Dermis microvascular lymphatic vessel endothelial cell (primary cell): ENCODE measurements around the gene IL21R. TPM values are rescaled to one million over a fixed set of nuclear protein-coding genes. Genes with fewer than 3 reads are reported as not detected.
"Not testable (repeated sequence)": the region's sequence is repeated elsewhere in the genome, so short reads cannot be mapped to it uniquely, and the experiment has no call there.

Source experiments
- DNase-seq, 2 donors: peaks; one replicate each; pipeline versions ENCODE4 v3.0.0 to v3.0.0-alpha.2; 2010; ENCODE audit warnings: low read depth in 2 of 2
- total RNA-seq: library from RNA; depleted of rRNA; stranded (reverse); fragments of >200 nt; gene quantifications from 2 replicates; pipeline ENCODE4 v1.2.1, GENCODE V29; 2014

The IL21R gene
- total RNA-seq, 1 donor from 2014 or later = 0.13 TPM

DNA sequence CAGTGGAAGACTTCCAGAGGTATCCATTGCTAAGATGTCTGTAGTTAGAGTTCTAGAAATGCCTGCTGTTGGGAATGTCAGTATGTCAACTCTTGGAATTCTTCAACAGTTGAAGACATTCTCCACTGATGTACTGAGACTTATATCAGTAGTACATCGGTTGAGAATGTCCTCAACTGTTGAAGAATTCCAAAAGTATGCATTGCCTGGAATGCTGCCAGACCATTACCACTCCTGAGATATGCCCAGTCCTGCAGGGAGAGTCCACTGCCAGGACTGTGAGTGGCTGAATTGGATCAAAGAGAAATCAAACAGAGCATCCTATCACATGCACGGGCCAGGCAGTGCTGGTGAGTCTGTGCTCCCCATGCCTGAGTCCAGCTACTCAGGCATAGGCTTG is 42.0 kb downstream of the IL21R start:
- no peak for DNase-seq

DNA sequence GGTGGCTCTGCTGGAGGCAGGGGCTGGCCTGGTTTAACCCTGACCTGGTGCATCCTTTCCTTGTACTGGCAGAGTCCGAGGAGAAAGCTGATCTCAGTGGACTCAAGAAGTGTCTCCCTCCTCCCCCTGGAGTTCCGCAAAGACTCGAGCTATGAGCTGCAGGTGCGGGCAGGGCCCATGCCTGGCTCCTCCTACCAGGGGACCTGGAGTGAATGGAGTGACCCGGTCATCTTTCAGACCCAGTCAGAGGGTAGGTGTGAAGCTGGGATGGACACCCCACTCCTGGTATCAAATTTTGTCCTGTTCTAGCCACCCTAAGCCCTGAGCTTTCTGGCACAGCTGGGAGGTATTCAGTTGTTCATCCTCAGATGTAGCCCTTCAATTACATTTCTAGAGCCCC is 42.5 kb downstream of the IL21R start:
- DNase-seq = no peak

DNA sequence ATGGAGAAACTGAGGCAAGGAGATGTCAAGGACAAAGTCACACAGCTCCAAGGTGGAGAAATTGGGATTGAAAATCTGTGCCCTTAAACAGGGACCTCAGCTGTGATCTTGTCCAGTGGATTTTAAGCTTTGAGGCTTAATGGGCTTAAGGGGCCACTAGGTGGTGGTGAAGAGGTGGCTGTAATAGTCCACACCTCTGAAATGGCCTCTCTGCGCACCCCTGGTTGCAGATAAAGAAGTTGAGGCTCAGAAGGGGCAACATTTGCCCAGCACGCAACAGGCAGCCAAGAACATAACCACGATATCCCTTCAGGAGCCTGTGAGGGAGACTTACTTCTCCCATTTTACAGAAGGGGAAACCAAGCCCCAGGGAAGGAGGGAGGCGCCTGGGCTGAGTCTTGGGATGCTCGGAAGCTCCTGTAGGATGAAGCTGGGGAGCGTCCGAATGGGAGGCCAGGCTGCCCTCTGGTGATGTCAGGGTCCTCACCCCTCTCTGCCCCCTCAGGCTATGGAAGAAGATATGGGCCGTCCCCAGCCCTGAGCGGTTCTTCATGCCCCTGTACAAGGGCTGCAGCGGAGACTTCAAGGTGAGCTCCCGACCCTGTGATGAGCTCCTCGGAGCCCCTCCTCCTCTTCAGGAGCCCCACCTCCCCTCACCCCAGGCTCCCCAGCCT is 43.7 kb downstream of the IL21R start:
- no peak for DNase-seq

DNA sequence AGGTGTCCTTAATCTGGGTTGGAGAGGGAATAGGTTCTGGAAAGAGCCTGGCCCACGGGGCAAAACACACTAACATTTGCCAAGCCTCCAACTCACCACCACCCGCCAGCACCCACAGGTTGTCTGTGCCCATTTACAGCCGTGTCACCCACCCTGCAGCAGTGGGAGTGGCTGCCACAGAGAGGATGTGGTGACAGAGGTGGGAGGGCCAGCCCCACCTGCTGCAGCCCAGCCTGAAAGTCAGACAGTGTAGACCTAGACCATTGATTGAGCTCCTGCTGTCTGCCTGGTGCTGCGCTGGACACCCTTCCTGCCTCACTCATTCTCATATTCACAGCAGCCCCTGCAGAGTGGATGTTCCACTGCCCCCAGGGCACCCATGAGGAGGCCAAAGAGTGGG is 44.7 kb downstream of the IL21R start:
- DNase-seq = no peak

DNA sequence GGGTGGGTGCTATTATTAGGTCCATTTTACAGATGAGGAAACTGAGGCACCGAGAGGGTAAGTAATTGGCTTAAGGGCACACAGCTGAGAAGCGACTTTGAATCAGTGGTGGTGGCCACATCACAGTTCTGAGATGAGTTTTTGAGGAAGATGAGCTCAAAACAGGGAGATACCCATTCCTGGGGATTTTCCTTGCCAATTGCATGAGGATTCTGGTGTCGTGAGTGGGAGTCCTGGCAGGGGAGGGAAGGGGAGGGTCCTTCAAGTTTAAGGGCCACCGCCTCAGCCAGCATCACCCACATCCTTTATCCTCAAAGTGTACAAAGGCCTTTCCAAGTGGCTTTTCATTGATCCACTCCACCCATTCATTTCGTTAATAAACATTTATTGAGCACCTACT is 45.3 kb downstream of the IL21R start:
- DNase-seq = no peak

DNA sequence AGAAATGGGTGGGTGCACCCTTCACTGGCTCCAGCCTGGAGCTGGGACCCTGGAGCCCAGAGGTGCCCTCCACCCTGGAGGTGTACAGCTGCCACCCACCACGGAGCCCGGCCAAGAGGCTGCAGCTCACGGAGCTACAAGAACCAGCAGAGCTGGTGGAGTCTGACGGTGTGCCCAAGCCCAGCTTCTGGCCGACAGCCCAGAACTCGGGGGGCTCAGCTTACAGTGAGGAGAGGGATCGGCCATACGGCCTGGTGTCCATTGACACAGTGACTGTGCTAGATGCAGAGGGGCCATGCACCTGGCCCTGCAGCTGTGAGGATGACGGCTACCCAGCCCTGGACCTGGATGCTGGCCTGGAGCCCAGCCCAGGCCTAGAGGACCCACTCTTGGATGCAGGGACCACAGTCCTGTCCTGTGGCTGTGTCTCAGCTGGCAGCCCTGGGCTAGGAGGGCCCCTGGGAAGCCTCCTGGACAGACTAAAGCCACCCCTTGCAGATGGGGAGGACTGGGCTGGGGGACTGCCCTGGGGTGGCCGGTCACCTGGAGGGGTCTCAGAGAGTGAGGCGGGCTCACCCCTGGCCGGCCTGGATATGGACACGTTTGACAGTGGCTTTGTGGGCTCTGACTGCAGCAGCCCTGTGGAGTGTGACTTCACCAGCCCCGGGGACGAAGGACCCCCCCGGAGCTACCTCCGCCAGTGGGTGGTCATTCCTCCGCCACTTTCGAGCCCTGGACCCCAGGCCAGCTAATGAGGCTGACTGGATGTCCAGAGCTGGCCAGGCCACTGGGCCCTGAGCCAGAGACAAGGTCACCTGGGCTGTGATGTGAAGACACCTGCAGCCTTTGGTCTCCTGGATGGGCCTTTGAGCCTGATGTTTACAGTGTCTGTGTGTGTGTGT is 46.8 kb downstream of the IL21R start:
- DNase-seq = no peak

DNA sequence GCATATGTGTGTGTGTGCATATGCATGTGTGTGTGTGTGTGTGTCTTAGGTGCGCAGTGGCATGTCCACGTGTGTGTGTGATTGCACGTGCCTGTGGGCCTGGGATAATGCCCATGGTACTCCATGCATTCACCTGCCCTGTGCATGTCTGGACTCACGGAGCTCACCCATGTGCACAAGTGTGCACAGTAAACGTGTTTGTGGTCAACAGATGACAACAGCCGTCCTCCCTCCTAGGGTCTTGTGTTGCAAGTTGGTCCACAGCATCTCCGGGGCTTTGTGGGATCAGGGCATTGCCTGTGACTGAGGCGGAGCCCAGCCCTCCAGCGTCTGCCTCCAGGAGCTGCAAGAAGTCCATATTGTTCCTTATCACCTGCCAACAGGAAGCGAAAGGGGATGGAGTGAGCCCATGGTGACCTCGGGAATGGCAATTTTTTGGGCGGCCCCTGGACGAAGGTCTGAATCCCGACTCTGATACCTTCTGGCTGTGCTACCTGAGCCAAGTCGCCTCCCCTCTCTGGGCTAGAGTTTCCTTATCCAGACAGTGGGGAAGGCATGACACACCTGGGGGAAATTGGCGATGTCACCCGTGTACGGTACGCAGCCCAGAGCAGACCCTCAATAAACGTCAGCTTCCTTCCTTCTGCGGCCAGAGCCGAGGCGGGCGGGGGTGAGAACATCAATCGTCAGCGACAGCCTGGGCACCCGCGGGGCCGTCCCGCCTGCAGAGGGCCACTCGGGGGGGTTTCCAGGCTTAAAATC is 47.6 kb downstream of the IL21R start:
- peak in 1 of 2 donors; percentile 44 for DNase-seq

DNA sequence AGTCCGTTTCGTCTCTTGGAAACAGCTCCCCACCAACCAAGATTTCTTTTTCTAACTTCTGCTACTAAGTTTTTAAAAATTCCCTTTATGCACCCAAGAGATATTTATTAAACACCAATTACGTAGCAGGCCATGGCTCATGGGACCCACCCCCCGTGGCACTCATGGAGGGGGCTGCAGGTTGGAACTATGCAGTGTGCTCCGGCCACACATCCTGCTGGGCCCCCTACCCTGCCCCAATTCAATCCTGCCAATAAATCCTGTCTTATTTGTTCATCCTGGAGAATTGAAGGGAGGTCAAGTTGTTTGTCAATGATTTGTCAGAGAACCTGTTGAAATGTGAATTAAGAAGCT is 48.2 kb downstream of the IL21R start:
- DNase-seq = no peak

DNA sequence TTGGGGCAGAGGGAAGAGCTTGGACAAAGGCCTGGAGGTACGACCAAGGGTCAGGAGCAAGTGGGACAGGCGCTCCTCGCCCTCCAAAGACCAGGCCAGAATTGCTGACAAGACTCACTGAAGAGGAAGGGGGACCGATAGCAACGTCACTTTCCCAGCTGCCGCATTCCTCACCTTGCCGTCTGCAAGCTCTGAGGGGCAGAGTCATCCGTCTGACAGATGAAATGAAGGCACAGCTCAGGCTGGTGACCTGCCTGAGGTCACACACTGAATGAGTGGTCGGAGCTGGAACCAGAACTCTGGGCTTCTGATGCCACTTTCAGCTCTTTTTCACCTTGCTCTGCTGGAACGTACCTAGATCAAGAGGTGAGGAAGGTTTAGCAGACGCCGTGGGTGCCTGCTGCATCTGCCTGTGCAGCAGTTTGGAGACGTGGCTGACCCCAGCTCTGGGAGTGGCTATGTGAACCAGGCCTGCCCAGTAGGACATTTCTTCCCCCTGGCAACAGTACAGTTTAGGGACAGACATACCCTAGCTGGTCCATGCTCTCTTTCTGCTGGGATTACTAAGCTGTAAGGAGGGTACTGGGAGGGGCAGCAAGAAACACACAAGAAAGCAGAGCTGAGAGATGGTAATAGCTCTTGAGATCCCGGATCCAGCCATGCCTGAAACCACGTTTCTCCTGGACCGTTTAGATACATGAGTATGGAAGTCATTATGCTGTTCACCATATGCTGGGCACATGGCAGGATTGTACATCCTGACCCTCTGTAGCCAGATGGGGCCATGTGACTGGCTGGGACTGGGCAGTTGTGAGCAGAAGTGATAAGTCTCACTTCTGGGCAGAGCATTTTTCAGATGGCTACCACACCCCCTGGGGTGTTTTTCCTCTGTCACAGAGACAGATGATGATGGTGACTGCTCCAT is 50.9 kb downstream of the IL21R start:
- DNase-seq = no peak

DNA sequence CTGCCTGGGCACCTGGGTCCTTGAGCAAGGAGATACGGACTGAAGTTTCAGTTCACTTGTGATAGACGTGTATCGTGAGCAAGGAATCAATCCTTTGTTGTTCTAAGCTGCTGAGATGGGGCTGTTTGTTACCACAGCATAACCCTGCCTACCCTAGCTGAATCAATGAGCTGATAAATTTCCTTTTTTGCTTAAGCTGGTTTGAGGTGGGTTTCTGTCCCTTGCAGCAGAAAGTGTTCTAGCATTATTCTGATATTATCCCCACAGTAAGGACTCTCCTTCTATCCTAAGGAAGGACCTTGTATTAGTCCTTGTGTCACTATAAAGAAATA is 51.5 kb downstream of the IL21R start:
- DNase-seq = no peak

DNA sequence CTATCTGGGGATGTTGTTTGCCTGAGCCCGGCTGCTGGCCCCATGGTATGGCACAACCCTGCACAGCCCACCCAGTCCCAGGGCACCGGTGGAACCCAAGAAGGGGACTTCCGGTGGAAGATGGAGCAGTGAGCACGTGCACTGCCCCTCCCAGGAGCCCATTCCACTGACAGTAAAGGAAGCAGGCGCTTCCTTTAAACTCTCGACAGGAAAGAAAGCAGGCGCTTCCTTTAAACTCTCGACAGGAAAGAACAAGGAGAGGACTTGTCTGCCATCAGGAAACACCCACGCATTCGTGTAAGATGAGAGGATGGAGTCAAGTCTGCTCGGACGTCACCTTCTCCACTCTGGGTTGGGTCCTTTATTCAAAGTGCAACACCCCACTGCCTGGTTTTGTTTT is 53.7 kb downstream of the IL21R start:
- peak in 1 of 2 donors; percentile 73 for DNase-seq

DNA sequence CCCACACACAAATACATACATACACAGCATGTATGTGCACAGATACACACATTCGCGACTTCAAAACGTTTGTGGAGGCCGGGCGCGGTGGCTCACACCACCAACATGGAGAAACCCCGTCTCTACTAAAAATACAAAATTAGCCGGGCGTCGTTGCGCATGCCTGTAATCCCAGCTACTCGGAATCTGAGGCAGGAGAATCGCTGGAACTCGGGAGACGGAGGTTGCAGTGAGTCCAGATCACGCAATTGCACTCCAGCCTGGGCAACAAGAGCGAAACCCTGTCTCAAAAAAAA is 55.6 kb downstream of the IL21R start:
- DNase-seq = not testable (repeated sequence)

DNA sequence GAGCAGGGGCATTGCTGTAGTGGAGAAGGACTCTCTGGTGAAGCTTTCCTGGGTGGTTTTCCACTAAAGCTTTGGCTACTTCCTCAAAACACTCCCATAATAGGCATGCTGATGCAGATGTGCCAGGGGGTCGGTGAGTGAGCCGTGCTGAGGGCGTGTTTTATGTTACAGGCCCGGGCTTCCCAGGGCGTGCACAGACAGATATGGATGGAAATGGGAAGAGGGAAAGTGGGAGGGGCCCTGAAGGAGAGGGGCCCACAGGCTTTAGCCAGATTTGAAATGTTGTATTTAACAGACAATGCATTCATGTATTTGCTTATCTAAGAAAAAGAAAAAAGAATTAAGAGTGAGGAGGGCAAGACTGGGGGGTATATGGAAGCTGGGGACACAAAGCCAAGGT is 56.3 kb downstream of the IL21R start:
- DNase-seq = no peak

DNA sequence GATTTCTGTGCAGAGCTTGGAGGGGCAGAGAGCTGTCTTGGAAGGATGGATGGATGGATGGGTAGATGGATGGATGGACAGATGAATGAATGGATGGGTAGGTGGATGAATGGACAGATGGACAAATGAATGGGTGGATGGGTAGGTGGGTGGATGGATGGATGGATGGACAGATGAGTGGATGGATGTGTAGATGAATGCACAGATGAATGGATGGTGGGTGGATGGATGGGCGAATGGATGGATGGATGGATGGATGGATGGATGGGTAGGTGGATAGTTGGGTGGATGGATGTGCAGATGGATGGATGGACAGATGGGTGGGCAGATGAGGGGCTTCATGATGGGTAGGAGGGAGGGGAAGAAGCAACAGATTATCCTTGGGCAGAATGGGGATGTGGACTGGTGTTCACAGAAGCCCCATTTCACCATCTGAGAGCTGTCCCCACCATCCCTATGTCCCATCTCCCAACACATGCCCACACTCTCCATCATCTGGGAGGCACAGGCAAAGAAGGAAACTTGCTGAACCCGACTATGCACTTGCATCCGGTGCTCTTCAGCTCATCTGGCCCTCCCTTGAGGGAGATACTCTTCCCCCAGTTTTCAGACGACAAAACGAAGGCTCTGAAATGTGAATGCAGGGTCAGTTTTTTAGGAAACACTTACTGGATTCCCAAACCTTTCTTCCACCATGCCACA is 57.2 kb downstream of the IL21R start:
- DNase-seq = no peak

DNA sequence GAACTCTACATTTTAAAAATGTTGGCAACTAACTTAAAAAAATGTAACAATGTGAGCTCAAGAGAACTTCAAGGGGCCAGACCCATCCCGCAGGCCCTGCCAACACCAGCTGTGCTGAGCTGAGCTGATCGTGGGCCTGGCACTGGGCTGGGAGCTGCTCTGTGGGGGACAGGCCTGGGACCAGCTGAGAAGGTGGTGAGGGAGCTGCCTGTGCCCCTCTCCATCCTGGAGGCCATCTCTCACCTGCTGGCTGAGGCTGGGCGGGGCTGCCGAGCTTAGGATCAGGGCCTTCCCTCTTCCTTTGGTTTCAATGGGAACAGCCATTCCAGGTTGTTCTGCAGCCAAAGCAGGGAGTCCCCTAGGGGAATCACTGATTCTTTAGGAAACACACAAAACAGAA is 58.2 kb downstream of the IL21R start:
- DNase-seq = no peak

DNA sequence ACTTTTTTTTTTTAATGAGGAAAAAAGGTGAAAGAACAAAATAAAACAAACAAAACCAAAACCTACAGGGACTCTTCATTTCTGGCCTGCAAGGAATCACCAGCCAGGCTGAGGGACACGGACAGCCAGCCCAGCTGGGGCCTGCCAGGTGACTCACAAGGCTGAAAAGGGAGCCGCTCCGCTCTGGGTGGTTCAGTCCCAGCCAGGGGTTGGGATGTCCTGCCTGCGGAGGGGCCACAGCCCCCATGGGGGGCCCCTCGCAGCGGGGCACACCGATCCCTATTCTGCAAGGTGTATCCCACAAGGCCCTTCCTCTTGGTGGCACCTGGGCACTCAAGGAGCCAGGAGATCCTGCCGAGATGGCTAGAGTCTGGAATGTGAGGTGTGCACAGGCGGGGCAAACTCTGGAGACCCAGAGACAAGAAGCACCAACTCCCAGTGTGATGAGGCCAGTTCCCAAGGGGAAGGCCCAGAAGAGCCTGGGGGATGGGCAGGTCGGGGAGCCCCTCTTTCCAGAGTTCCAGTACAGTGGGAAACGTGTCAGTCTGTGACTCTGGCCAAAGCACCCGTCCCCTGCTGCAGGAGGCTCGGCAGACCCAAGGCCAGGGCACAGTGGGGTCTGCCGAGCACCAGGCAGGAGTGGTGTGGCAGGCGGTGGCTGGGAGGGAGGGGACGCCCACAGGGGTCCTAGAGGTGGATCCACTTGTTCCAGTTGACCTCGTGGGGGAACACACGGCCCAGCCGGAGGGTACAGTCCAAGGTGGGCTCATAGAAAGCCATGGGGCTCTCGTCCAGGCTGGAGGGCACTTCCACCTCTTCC is 58.9 kb downstream of the IL21R start:
- DNase-seq = peak in 1 of 2 donors; percentile 28

DNA sequence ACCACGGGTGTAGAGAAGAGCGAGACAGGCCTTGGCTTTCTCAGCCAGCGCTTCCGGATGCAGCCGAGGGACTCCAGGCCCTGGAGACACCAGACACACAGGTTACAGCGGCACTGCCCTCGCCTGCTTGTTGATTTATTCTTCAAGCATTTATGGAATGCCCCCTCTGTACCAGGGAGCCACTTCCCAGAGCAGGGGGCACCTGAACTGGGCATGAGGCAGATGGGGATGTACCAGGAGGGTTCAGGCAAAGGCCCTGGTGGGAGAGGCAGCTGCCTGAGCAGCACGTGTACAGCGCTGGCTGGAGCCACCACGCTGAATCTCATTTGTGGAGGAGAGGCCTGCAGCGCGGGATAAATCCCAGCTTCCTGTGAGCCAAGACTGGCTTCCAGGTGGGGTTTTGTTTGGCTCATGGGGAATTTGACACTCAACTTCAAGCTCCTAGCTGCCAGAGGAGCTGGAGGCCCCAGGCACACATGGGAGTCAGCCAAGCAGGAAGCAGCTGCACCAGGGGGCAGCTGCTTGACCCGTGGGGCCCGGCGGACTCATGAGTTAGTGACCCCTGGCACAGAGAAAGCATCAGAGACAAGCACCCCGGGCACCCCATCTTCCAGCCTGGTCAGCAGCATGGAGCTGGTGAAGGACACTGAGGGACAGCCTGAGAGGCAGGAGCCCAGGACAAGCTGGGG is 59.7 kb downstream of the IL21R start:
- peak; percentile 45 to 82 for DNase-seq

DNA sequence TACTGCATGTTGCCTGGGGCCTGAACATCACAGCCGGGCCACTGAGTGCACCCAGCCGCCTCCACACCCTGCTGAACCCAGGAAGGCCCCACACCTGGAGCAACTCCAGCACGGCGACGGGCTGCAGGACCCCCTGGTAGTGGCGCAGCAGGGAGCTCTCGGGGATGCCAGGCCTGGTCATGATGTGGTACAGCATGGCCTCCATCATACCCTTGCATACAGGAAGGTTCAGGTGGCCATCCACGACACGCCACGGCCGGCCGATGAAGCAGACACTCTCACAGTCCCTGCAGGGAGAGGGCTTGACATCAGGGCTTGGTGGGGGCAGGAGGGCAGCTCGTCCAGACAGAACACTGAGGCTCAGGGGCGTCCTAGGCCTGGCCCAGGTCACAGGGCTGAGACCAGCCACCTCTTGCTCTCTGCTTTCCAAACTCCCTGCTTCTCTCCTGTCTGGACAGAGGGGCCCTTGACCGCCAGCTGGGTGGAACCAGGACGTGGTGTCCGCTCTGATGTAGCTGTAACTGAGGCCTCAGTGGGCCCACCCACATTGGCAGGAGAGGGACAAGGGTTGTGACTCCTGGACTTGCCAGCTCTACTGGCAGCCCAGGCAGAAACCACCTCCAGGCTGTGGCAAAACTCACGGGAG is 60.3 kb downstream of the IL21R start:
- DNase-seq = no peak
